ENCODE results near the gene KCNQ1. TPM values are rescaled to one million over a fixed set of nuclear protein-coding genes. Genes with fewer than 3 reads are reported as not detected.

The KCNQ1 gene
- total RNA-seq, 1 experiment from 2014 or later = 1.0 TPM

GRCh38 chr11:2415171-2415570 lies 29.6 kb upstream of the KCNQ1 start:
- POLR2A ChIA-PET = interaction anchor here (0.5 kb wide), 1 partner anchor 307 kb away, joined by 4 read pairs; no protein-coding TSS in a partner anchor
- Mint-ChIP-seq H3K9me3 (ENCODE audit: unreplicated experiment) (no peaks in the 10 kb centered on the region), H3K27me3 (ENCODE audit: insufficient read depth, unreplicated experiment) (no peaks in the 10 kb centered on the region), H3K27ac (ENCODE audit: unreplicated experiment) (no peak overlapping the region), H3K4me3 (ENCODE audit: unreplicated experiment) (no peak overlapping the region), H3K4me1 (ENCODE audit: low read depth, unreplicated experiment) (no peaks in the 10 kb centered on the region), H3K36me3 (ENCODE audit: insufficient read depth, unreplicated experiment) (no peaks in the 10 kb centered on the region)
- no peak for DNase-seq
- BruUV-seq (replicated peaks) = no TSS peak
- no peak for TF ChIP-seq CTCF (IDR thresholded peaks at IDR 0.05; ENCODE audit: insufficient read depth in 1 of 2, low read depth in 1 of 2, low read length in 1 of 2, severe bottlenecking in 1 of 2, unreplicated experiment in 1 of 2)
- no peaks in the 10 kb centered on the region for H3K36me3 ChIP-seq (ENCODE audit: control insufficient read depth, insufficient read depth, low read length)
- no peaks in the 10 kb centered on the region for H3K27me3 ChIP-seq (replicated peaks; ENCODE audit: control insufficient read depth, insufficient read depth, low read length)
- no peaks in the 10 kb centered on the region; the same call in 1 of the 2 replicates for H3K4me1 ChIP-seq
- no peak overlapping the region for H3K4me3 ChIP-seq (ENCODE audit: low read depth, low read length)
- H3K9me3 ChIP-seq = no peaks in the 10 kb centered on the region
- intact Hi-C loops (cut with micrococcal nuclease; ENCODE audit: unreplicated experiment) = no loop called here
- CTCF ChIA-PET = no interaction called here

GRCh38 chr11:2415601-2416380 lies 29.0 kb upstream of the KCNQ1 start:
- Mint-ChIP-seq H3K36me3 (ENCODE audit: insufficient read depth, unreplicated experiment) (no peaks in the 10 kb centered on the region), H3K9me3 (ENCODE audit: unreplicated experiment) (no peaks in the 10 kb centered on the region), H3K27ac (ENCODE audit: unreplicated experiment) (no peak overlapping the region), H3K4me1 (ENCODE audit: low read depth, unreplicated experiment) (no peaks in the 10 kb centered on the region), H3K4me3 (ENCODE audit: unreplicated experiment) (no peak overlapping the region), H3K27me3 (ENCODE audit: insufficient read depth, unreplicated experiment) (no peaks in the 10 kb centered on the region)
- CTCF ChIA-PET = no interaction called here
- Histone ChIP-seq H3K4me1 (peaks cover 4% of the 10 kb centered on the region), H3K9me3 (no peaks in the 10 kb centered on the region), H3K36me3 (ENCODE audit: control insufficient read depth, insufficient read depth, low read length) (no peaks in the 10 kb centered on the region), H3K27me3 (replicated peaks; ENCODE audit: control insufficient read depth, insufficient read depth, low read length) (no peaks in the 10 kb centered on the region), H3K4me3 (ENCODE audit: low read depth, low read length) (no peak overlapping the region)
- no peak for DNase-seq
- intact Hi-C loops (cut with micrococcal nuclease; ENCODE audit: unreplicated experiment) = no loop called here
- POLR2A ChIA-PET = interaction anchor here (0.5 kb wide), 1 partner anchor 306 kb away, joined by 4 read pairs; no protein-coding TSS in a partner anchor
- no TSS peak for BruUV-seq (replicated peaks)
- peak in 1 of 2 experiments; percentile 16 for TF ChIP-seq CTCF (IDR thresholded peaks at IDR 0.05; ENCODE audit: insufficient read depth in 1 of 2, low read depth in 1 of 2, low read length in 1 of 2, severe bottlenecking in 1 of 2, unreplicated experiment in 1 of 2)

- Mint-ChIP-seq H3K36me3 (ENCODE audit: insufficient read depth, unreplicated experiment) (no peaks in the 10 kb centered on the region), H3K9me3 (ENCODE audit: unreplicated experiment) (no peaks in the 10 kb centered on the region), H3K27me3 (ENCODE audit: insufficient read depth, unreplicated experiment) (no peaks in the 10 kb centered on the region), H3K4me3 (ENCODE audit: unreplicated experiment) (no peak overlapping the region), H3K27ac (ENCODE audit: unreplicated experiment) (no peak overlapping the region), H3K4me1 (ENCODE audit: low read depth, unreplicated experiment) (no peaks in the 10 kb centered on the region)
- ChIA-PET CTCF (no interaction called here), POLR2A (no interaction called here)
- intact Hi-C loops (cut with micrococcal nuclease; ENCODE audit: unreplicated experiment) = no loop called here
- no TSS peak for BruUV-seq (replicated peaks)
- no peaks in the 10 kb centered on the region for H3K36me3 ChIP-seq (ENCODE audit: control insufficient read depth, insufficient read depth, low read length)
- no peaks in the 10 kb centered on the region for H3K27me3 ChIP-seq (replicated peaks; ENCODE audit: control insufficient read depth, insufficient read depth, low read length)
- H3K4me3 ChIP-seq (ENCODE audit: low read depth, low read length) = no peak overlapping the region
- H3K4me1 ChIP-seq = peaks cover 4% of the 10 kb centered on the region
- no peak for DNase-seq
- no peak for TF ChIP-seq CTCF (IDR thresholded peaks at IDR 0.05; ENCODE audit: insufficient read depth in 1 of 2, low read depth in 1 of 2, low read length in 1 of 2, severe bottlenecking in 1 of 2, unreplicated experiment in 1 of 2)
- H3K9me3 ChIP-seq = no peaks in the 10 kb centered on the region
Measured at GRCh38 chr11:2416765-2417164, 28.0 kb upstream of the KCNQ1 start.

Data from Caco-2 (cell line).